Measurements from ENCODE around the gene HSPA9. TPM values are rescaled to one million over a fixed set of nuclear protein-coding genes. Genes with fewer than 3 reads are reported as not detected.
A peak's percentile ranks its signal among the peaks of the same experiment; 100 is the strongest.

Gene HSPA9
- total and polyA plus RNA-seq, 2 of the 13 experiments (the other 11 are each of a cell fraction or from before 2014, with no cell fraction given), result 165 to 478 TPM

DNA sequence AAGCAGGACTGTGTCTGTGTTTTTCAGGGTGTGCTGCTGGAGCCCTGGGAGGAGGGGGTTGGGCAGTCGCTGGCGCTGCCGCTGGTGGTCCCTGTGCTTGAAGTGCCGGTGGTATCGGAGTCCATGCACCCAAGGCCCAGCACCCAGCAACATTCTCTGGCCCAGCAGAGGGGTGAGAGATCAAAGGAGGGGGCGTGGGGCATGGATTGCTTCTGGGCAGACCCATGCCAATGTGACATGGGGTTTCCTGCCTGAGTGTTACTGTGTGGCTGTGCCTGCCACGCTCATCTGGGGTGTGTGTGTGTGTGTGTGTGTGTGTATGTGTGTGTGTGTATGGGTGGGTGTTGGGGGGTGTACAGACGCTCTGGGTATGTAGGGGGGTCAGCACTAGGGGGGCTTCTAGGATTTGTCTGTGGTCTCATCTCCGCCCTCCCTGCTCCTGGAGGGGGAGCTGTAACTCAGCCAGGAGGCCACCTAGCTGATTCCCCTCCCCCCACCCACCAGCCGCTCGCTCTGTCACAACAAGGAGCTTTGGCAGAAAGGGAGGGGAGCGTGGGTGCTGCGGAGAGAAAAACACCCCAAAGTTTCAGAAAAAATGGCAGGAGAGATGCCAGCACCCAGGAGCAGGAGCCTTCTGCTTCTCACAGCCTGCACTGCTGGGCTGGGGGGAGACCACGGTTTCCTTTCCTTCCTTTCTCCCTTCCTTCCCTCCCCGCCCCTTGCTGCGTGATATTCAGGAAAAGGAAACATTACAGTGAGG is 35.9 kb upstream of the HSPA9 start:
- in situ Hi-C loops (cut with HindIII; ENCODE audit: extremely low pct_ligation_motif_present, low pct_unique_long_range_greater_than_20kb), result no loop called here
- BruUV-seq (replicated peaks), result no TSS peak
- H3K36me3 ChIP-seq (replicated peaks in 1 of 2; ENCODE audit: control insufficient read depth in 1 of 2, insufficient read depth in 2 of 2, low read length in 2 of 2), result no peaks in the 10 kb centered on the region
- peaks cover 21% of the 10 kb centered on the region for H3K4me1 ChIP-seq (ENCODE audit: insufficient read depth, low read length)
- no peak for FAIRE-seq
- H3K9ac ChIP-seq (ENCODE audit: insufficient read depth, low read depth, low read length), result peak overlapping the region; percentile 32; the same call in 1 of the 2 replicates
- no peak overlapping the region for H3K27ac ChIP-seq (ENCODE audit: extremely low read length, insufficient read depth, low read length)
- H3K4me3 ChIP-seq (replicated peaks in 1 of 3; ENCODE audit: insufficient read depth in 1 of 3, low read depth in 2 of 3, low read length in 3 of 3), result peak overlapping the region; percentile 28 to 70 (median 48); a peak in 5 of 6 replicates
- no peaks in the 10 kb centered on the region for H3K79me2 ChIP-seq (ENCODE audit: insufficient read depth, low read length)
- H2AFZ ChIP-seq (ENCODE audit: low read length), result no peak overlapping the region
- 12% methylated on average over 15 of the region's 16 CpGs for WGBS (ENCODE audit: low lambda C conversion rate)
- ATAC-seq, result peak; percentile 63
- peaks cover 1 to 19% of the 10 kb centered on the region in 2 experiments; a peak in 2 of 5 replicates for H3K27me3 ChIP-seq (ENCODE audit: control insufficient read depth in 1 of 2, insufficient read depth in 2 of 2, low read length in 2 of 2)
- H4K20me1 ChIP-seq (ENCODE audit: insufficient read depth, low read length), result no peaks in the 10 kb centered on the region
- peak overlapping the region; percentile 89 for H3K4me2 ChIP-seq (ENCODE audit: low read depth, low read length)
- H3K9me3 ChIP-seq (ENCODE audit: low read length), result no peaks in the 10 kb centered on the region
- no peak for DNase-seq (ENCODE audit: low spot score)
- CTCF ChIA-PET (ENCODE audit: low intra/inter-chr PET ratio, low total read pairs), result no interaction called here
- POLR2A ChIA-PET, result interaction anchor here (0.6 to 1.6 kb wide), 2 partner anchors 36 to 1717 kb away, joined by 3 to 6 read pairs; partner anchors contain the start of gene HSPA9
- intact Hi-C loops (cut with micrococcal nuclease; ENCODE audit: unreplicated experiment), result no loop called here
- TF ChIP-seq CTCF (CRISPR knock-in tag; IDR thresholded peaks at IDR 0.05) (peak; percentile 52), ZNF691 (CRISPR knock-in tag; IDR thresholded peaks at IDR 0.05; ENCODE audit: borderline replicate concordance, low read depth) (no peak), KAT2B (IDR thresholded peaks at IDR 0.05; ENCODE audit: borderline replicate concordance, low read depth, low read length) (no peak), MTF2 (CRISPR knock-in tag; IDR thresholded peaks at IDR 0.05; ENCODE audit: borderline replicate concordance) (0 out of 2 replicates have a peak, but pooled peaks have one; percentile 49), SPEN (CRISPR knock-in tag; IDR thresholded peaks at IDR 0.05; ENCODE audit: low read depth) (0 out of 2 replicates have a peak, but pooled peaks have one; percentile 18)
- TF ChIP-seq, protein P1, sequence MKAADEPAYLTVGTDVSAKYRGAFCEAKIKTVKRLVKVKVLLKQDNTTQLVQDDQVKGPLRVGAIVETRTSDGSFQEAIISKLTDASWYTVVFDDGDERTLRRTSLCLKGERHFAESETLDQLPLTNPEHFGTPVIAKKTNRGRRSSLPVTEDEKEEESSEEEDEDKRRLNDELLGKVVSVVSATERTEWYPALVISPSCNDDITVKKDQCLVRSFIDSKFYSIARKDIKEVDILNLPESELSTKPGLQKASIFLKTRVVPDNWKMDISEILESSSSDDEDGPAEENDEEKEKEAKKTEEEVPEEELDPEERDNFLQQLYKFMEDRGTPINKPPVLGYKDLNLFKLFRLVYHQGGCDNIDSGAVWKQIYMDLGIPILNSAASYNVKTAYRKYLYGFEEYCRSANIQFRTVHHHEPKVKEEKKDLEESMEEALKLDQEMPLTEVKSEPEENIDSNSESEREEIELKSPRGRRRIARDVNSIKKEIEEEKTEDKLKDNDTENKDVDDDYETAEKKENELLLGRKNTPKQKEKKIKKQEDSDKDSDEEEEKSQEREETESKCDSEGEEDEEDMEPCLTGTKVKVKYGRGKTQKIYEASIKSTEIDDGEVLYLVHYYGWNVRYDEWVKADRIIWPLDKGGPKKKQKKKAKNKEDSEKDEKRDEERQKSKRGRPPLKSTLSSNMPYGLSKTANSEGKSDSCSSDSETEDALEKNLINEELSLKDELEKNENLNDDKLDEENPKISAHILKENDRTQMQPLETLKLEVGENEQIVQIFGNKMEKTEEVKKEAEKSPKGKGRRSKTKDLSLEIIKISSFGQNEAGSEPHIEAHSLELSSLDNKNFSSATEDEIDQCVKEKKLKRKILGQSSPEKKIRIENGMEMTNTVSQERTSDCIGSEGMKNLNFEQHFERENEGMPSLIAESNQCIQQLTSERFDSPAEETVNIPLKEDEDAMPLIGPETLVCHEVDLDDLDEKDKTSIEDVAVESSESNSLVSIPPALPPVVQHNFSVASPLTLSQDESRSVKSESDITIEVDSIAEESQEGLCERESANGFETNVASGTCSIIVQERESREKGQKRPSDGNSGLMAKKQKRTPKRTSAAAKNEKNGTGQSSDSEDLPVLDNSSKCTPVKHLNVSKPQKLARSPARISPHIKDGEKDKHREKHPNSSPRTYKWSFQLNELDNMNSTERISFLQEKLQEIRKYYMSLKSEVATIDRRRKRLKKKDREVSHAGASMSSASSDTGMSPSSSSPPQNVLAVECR (CRISPR knock-in tag; IDR thresholded peaks at IDR 0.05; ENCODE audit: borderline replicate concordance), result peak; percentile 32; the same call in 1 of the 2 replicates
- TF ChIP-seq, protein P2, sequence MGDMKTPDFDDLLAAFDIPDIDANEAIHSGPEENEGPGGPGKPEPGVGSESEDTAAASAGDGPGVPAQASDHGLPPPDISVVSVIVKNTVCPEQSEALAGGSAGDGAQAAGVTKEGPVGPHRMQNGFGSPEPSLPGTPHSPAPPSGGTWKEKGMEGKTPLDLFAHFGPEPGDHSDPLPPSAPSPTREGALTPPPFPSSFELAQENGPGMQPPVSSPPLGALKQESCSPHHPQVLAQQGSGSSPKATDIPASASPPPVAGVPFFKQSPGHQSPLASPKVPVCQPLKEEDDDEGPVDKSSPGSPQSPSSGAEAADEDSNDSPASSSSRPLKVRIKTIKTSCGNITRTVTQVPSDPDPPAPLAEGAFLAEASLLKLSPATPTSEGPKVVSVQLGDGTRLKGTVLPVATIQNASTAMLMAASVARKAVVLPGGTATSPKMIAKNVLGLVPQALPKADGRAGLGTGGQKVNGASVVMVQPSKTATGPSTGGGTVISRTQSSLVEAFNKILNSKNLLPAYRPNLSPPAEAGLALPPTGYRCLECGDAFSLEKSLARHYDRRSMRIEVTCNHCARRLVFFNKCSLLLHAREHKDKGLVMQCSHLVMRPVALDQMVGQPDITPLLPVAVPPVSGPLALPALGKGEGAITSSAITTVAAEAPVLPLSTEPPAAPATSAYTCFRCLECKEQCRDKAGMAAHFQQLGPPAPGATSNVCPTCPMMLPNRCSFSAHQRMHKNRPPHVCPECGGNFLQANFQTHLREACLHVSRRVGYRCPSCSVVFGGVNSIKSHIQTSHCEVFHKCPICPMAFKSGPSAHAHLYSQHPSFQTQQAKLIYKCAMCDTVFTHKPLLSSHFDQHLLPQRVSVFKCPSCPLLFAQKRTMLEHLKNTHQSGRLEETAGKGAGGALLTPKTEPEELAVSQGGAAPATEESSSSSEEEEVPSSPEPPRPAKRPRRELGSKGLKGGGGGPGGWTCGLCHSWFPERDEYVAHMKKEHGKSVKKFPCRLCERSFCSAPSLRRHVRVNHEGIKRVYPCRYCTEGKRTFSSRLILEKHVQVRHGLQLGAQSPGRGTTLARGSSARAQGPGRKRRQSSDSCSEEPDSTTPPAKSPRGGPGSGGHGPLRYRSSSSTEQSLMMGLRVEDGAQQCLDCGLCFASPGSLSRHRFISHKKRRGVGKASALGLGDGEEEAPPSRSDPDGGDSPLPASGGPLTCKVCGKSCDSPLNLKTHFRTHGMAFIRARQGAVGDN (CRISPR knock-in tag; IDR thresholded peaks at IDR 0.05), result peak; percentile 35; the same call in 1 of the 2 replicates
- TF ChIP-seq, protein P3, sequence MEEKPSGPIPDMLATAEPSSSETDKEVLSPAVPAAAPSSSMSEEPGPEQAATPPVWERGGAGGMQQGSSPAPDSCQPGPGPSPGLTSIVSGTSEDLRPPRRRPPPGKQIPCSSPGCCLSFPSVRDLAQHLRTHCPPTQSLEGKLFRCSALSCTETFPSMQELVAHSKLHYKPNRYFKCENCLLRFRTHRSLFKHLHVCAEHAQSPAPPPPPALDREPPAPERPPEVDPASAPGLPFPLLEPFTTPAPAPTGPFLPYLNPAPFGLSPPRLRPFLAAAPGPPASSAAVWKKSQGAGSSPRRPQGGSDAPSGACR (CRISPR knock-in tag; IDR thresholded peaks at IDR 0.05), result peak; percentile 49; the same call in 1 of the 2 replicates
- TF ChIP-seq, protein P4, sequence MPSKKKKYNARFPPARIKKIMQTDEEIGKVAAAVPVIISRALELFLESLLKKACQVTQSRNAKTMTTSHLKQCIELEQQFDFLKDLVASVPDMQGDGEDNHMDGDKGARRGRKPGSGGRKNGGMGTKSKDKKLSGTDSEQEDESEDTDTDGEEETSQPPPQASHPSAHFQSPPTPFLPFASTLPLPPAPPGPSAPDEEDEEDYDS (CRISPR knock-in tag; IDR thresholded peaks at IDR 0.05), result no peak
